Pons (tissue), 1 donor: ENCODE measurements around the gene RAB2B.

Experiments used
- DNase-seq: peaks from one replicate; pipeline ENCODE4 v3.0.0-alpha.2; 2016; ENCODE audit warnings: low spot score

The RAB2B gene

GRCh38 chr14:21476925-21477681 lies at the start of gene RAB2B, which contains the start of gene TOX4:
RAB2B (minus strand) TSS chr14:21476959; CDS start chr14:21476872, 87 bp downstream.
TOX4 (plus strand) TSS chr14:21477195; CDS start chr14:21477279, 84 bp downstream.
- DNase-seq: peak; percentile 100

- peak; percentile 72 for DNase-seq
Observed at GRCh38 chr14:21525962-21526671, 49.4 kb upstream of the RAB2B start, which contains the start of gene SALL2. SALL2 (minus strand) TSS chr14:21526346; CDS start chr14:21526127, 219 bp downstream.

DNA sequence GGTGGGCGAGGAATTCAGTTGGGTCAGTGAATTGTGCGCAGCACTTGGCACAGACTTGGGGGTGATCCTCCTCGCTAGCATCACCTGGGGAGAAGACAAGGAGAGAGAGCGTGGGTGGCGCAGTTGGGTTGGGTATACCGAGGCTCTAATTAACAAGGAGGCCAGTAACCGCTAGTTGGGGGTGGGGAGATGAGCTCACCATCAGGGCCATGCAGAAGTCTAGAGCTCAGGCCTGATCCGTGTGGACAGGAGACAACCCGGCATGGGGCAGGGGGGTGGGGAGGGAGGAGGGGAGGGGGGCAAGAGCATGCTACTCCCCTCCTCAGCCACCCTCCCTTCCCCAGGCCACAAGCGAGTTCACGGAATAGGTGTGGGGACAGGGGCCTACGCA lies 48.8 kb upstream of the RAB2B start:
- no peak for DNase-seq

DNA sequence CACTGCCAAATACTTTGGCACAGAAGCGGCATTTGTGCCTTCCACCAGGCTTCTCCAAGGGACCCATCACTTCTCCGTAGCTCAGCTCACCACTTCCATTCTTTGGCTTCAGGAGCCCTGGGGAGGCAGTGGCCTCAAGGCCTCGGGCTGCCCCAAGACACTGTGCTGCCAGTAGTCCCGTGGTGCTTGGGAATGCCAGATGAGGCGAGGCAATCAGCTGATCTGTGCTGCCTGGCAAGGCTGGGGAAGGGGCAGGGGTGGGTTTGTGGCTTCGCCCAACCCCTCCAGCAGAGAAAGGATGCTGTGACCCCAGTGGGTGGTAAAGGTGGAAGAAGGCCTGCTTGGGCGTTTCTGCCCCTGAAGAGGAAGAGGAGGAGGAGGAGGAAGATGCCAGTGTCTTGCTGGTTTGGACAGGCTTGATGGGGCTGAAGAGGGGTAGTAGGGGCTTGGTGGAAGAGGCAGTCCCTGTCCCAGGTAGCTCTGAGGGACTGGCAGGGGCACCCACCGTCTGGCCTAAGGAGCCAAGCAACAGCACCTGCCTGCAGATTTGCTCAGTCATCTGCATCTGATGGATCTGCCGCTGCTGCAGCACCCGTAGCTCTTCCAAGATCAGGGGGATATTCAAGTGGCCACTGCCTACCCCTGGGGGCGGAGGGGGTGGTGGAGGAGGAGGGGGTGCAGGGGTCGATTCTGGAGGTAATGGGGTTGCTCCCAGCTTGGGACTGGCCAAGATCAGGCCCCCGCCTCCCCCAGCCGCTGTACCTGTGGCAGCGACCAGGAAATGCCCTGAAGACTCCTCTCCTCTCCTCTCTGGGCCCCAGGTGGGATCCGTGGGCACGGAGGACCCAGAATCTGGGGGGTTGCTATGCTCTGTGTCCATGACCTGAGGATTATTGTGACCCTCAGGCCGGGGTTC lies 48.1 kb upstream of the RAB2B start:
- DNase-seq: no peak

GRCh38 chr14:21523203-21523602 lies 46.4 kb upstream of the RAB2B start:
- no peak for DNase-seq

DNA sequence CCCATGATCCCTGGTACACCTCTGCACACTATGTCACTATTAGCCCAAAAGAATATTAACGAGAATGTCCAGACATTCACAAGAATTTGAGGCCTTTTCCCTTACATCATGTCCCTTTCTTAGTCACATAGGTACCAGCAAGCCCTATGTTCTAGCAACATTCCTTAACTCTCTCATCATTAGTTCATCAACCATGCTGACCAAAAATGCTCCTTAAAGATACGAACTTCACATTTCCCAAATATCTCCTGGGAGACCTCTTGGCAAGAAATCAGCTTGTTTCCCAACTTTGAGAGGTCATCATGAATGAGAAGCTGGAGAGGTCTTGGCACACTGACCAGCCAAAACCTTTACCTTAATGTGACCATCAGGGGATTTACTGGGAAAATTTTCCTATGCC lies 44.7 kb upstream of the RAB2B start:
- DNase-seq: no peak

DNA sequence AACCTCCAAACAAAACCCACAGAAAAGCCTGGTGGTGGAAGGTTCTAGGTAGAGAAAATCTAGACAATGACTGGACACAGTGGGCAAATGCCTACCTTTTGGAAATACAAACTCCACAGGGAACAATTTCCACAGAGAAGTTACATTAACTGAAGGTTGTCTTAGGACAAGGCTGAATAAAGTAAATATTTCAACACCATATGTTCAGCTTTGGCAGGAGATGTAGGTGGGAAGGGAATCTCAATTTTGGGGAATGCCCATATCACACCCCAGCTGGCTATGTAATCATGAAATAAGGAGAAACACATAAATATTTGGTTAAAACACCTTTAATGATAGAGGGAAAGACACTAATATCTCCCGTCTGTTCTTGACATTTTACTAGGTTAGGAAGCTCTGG lies 44.0 kb upstream of the RAB2B start:
- DNase-seq: no peak

- no peak for DNase-seq
Observed at GRCh38 chr14:21518725-21519124, 42.0 kb upstream of the RAB2B start.

- no peak for DNase-seq
Observed at GRCh38 chr14:21514341-21514740, 37.6 kb upstream of the RAB2B start.

- peak; percentile 100 for DNase-seq
Observed at GRCh38 chr14:21510735-21511657, 34.2 kb upstream of the RAB2B start, which contains the start of gene METTL3. METTL3 (minus strand) TSS chr14:21511340; CDS start chr14:21511223, 117 bp downstream.

- no peak for DNase-seq
Observed at GRCh38 chr14:21509432-21510143, 32.8 kb upstream of the RAB2B start.

DNA sequence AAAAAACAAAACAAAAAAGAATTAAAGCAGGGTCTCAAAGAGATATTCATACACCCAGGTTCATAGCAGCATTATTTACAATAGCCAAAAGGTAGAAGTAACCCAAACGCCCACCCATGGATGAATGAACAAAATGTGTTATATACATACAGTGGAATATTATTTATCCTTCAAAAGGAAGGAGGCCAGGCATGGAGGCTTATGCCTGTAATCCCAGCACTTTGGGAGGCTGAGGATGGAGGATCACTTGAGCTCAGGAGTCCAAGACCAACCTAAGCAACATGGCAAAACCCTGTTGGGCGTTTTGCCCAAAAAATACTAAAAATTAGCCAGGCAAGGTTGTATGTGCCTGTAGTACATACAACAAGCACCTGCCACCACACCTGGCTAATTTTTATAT lies 29.8 kb upstream of the RAB2B start:
- DNase-seq: no peak

GRCh38 chr14:21505012-21505553 lies 28.3 kb upstream of the RAB2B start:
- DNase-seq: no peak

GRCh38 chr14:21503376-21503775 lies 26.6 kb upstream of the RAB2B start:
- no peak for DNase-seq

GRCh38 chr14:21501568-21501967 lies 24.8 kb upstream of the RAB2B start:
- no peak for DNase-seq

GRCh38 chr14:21498540-21499526 lies 22.1 kb upstream of the RAB2B start:
- DNase-seq: peak; percentile 56

DNA sequence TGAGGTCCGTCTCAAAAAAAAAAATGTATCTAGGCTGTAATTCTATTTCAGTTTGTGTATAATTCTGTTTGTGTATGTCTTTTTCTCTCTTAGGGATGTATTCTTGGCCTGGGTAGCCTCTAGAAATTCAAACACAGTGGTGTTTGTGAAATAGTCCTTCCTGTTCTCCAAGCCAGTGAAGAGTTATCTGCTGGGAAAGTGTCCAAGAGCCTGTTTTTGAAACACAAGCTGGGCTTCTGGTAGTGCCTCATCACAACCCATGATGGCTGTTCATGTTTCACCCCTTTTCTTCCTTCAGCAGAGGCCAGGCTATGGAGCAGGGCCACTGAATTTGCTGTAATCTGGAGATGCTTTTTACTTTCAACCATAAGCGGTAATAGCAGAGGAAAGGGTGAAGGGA lies 19.7 kb upstream of the RAB2B start:
- no peak for DNase-seq

DNA sequence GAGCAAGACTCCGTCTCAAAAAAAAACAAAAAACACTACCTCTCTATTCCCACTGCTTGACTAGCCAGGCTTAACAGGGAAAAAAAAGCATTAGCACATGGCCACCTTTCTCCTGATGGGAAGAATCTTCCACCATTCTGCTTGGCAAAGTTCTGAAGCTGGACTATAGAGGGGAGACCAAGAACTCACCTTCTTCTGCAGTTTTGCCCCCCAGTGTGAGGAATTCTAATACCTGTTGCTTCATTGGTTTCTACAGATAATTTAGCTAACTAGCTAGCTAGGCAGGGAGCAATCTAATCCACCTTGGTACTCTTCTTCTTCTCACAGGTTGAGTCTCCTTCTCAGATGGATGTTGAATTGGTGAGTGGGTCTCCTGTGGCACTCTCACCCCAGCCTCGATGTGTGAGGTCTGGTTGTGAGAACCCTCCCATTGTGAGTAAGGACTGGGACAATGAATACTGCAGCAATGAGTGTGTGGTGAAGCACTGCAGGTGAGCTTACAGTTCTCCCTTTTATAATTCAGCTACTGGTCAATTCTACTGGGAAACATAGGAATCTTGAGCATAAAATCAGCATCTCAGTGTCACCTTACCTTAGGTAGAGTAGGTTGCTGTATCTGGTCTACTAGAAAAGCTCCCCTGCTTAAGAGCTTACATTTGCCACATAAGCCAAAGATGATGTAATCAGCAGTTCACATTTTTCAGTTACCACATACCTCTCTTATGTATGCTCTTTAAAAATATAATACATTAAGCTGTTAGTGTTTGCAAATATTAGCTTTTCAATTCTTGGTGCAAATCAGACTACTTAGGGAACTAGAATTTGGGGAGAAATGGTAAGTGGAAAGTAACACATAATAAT lies 18.4 kb upstream of the RAB2B start:
- no peak for DNase-seq
